HG02943 (cell line): ENCODE measurements around the gene SPRR2G.
"Not testable (repeated sequence)": the region's sequence is repeated elsewhere in the genome, so short reads cannot be mapped to it uniquely, and the experiment has no call there.

Experiments
- ATAC-seq: cut with Tn5 transposase; IDR thresholded peaks from one replicate; pipeline ENCODE4 v1.9.1; 2021; ENCODE audit warnings: mild to moderate bottlenecking, low read depth, moderate library complexity; ENCODE audit not compliant: unreplicated experiment

SPRR2G gene

DNA sequence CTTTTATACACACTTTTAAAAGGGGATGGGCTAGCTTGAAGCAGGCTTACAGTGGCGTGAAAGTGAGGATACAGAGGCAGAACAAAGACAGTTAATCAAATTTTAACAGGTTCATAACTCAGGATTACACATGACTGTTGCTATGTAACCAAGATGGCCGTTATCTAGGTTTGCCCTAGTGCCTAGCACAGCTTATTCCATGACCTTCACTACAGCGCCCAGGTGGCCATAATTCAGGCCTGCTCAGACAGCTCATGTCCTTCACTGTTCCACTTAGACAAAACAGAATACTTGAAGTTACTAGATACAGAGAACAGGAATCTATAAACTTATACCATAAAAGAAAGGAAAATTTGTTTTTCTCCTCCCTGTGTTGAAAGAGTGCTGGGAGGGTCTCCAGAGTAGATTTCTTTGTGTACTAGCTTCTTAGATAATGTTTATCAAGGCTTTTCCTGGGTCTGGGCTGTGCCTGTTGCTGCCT lies 31.2 kb downstream of the SPRR2G start:
- ATAC-seq: no peak

- not testable (repeated sequence) for ATAC-seq
These were observed 35.4 kb downstream of the SPRR2G start for GRCh38 chr1:153115264-153115663.

- no peak for ATAC-seq
These were observed 37.3 kb downstream of the SPRR2G start, which contains the start of gene SPRR2F for GRCh38 chr1:153113416-153113815. SPRR2F (minus strand) TSS chr1:153113516; CDS start chr1:153112733, 783 bp downstream.

- not testable (repeated sequence) for ATAC-seq
These were observed 38.2 kb downstream of the SPRR2G start for GRCh38 chr1:153112454-153112853.

DNA sequence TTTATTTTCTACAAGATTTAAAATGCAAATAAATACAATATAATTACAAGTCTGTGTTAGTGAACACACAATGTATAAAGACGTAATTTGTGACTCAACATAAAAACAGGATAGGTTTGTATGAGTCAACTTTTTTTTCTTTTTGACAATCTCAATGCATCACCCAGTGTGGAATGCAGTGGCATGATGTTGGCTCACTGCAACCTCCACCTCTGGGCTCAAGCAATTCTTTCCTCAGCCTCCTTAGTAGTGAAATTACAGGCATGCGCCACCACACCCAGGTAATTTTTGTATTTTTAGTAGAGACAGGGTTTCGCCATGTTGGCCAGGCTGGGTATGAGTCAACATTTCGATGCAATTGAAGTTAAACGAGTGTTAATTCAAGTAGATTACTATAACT lies 50.4 kb downstream of the SPRR2G start:
- ATAC-seq: no peak
